Measurements from ENCODE around the gene PRPF38B.

The PRPF38B gene

DNA sequence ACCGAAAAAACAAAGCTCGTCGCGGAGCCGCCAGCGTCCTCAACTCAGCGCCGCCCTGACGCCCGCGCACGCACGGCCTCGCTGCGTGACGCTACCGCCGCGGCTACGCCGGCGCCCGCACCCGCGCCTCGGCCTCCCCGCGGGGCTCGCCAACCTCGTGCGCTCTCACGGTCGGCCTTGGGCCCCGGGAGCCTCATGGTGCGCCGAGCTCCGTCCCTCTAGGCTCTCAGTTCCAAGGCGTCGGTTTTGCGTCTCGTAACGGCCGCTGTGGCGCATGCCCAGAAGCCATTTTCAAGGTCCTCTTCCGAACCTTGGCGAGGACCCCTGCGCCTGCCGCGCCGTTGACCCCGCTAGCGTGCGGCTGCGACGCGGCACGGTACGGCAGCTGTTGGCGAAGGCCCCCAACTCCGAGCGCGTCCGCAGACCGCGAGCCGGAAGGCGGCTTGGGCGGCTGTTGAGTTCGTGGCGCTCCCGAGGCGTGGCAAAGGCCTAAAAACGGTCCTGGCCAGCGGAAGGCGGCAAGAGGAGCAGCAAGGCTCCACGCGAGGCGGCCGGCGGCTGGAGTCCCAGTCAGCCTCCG is 31.0 kb upstream of the PRPF38B start, which contains the start of gene HENMT1:
Gene HENMT1 (minus strand): TSS at position 64 of the 580 bp plus-strand sequence. CDS start 1,209 bp downstream, outside the sequence.
- TF ChIP-seq EGR1 (IDR thresholded peaks at IDR 0.05) (peak; percentile 47; the same call in 1 of the 2 replicates), RAD21 (IDR thresholded peaks at IDR 0.05; ENCODE audit: low read depth) (no peak), ZBTB7A (IDR thresholded peaks at IDR 0.05; ENCODE audit: low read depth) (no peak)
- TF ChIP-seq, protein P1, sequence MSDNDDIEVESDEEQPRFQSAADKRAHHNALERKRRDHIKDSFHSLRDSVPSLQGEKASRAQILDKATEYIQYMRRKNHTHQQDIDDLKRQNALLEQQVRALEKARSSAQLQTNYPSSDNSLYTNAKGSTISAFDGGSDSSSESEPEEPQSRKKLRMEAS (IDR thresholded peaks at IDR 0.05): peak; percentile 97
- TF ChIP-seq, protein P2, sequence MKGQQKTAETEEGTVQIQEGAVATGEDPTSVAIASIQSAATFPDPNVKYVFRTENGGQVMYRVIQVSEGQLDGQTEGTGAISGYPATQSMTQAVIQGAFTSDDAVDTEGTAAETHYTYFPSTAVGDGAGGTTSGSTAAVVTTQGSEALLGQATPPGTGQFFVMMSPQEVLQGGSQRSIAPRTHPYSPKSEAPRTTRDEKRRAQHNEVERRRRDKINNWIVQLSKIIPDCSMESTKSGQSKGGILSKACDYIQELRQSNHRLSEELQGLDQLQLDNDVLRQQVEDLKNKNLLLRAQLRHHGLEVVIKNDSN (IDR thresholded peaks at IDR 0.05): no peak

DNA sequence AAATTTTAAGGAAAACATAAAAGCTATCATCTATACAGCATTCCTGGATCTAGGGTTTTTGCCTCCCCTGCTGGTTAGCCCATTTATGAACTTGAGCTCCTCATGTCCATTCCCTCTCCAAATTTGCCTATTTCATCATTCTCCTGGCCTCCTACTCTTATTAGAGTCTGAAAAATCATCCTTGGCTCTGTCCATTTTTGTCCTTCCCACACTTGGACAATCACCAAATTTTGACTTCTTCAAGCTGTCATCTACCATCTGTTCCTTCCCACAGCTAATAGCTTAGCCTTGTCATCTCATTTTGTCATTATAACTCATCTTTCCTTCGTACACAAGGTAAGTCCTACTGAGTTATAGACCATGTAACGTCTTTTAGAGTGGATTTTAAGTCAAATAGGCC is 29.0 kb upstream of the PRPF38B start:
- no peak for TF ChIP-seq ZBTB7A (IDR thresholded peaks at IDR 0.05; ENCODE audit: low read depth)
- TF ChIP-seq RAD21 (IDR thresholded peaks at IDR 0.05; ENCODE audit: low read depth): no peak
- TF ChIP-seq, protein P3, sequence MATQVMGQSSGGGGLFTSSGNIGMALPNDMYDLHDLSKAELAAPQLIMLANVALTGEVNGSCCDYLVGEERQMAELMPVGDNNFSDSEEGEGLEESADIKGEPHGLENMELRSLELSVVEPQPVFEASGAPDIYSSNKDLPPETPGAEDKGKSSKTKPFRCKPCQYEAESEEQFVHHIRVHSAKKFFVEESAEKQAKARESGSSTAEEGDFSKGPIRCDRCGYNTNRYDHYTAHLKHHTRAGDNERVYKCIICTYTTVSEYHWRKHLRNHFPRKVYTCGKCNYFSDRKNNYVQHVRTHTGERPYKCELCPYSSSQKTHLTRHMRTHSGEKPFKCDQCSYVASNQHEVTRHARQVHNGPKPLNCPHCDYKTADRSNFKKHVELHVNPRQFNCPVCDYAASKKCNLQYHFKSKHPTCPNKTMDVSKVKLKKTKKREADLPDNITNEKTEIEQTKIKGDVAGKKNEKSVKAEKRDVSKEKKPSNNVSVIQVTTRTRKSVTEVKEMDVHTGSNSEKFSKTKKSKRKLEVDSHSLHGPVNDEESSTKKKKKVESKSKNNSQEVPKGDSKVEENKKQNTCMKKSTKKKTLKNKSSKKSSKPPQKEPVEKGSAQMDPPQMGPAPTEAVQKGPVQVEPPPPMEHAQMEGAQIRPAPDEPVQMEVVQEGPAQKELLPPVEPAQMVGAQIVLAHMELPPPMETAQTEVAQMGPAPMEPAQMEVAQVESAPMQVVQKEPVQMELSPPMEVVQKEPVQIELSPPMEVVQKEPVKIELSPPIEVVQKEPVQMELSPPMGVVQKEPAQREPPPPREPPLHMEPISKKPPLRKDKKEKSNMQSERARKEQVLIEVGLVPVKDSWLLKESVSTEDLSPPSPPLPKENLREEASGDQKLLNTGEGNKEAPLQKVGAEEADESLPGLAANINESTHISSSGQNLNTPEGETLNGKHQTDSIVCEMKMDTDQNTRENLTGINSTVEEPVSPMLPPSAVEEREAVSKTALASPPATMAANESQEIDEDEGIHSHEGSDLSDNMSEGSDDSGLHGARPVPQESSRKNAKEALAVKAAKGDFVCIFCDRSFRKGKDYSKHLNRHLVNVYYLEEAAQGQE (IDR thresholded peaks at IDR 0.05; ENCODE audit: low read depth): no peak
- no peak for TF ChIP-seq FOXM1 (IDR thresholded peaks at IDR 0.05; ENCODE audit: borderline replicate concordance, low read depth)
- TF ChIP-seq EGR1 (IDR thresholded peaks at IDR 0.05): no peak
- no peak for TF ChIP-seq TAF1 (IDR thresholded peaks at IDR 0.05; ENCODE audit: low read depth)
- TF ChIP-seq, protein P2 (IDR thresholded peaks at IDR 0.05): no peak
- TF ChIP-seq CREB1 (IDR thresholded peaks at IDR 0.05; ENCODE audit: low read depth): no peak
- TF ChIP-seq TCF12 (IDR thresholded peaks at IDR 0.05; ENCODE audit: low read depth): no peak
- no peak for TF ChIP-seq YY1 (IDR thresholded peaks at IDR 0.05; ENCODE audit: low read depth)

DNA sequence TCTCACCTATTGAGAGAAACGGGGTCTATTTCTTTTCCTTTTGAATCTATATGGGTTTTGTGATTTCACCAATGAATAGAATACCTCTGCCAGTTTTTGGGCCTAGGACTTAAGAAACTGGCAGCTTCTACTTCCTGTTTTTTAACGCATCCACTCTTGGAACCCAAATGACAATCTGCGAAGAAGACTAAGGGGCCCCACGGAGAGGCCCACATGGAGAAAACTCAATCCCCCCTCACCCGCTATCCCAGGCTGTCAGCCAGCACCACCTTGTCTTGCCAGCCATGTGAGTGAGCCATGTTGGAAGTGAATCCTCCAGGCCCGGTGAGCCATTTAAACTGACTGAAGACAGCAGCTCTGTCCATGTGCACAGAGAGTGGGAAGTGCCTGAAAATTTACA is 27.6 kb upstream of the PRPF38B start:
- TF ChIP-seq TCF12 (IDR thresholded peaks at IDR 0.05; ENCODE audit: low read depth) (no peak), YY1 (IDR thresholded peaks at IDR 0.05; ENCODE audit: low read depth) (no peak), FOXM1 (IDR thresholded peaks at IDR 0.05; ENCODE audit: borderline replicate concordance, low read depth) (no peak), NFIC (IDR thresholded peaks at IDR 0.05) (no peak), ZBTB7A (IDR thresholded peaks at IDR 0.05; ENCODE audit: low read depth) (no peak), CREB1 (IDR thresholded peaks at IDR 0.05; ENCODE audit: low read depth) (no peak), EGR1 (IDR thresholded peaks at IDR 0.05) (no peak), TAF1 (IDR thresholded peaks at IDR 0.05; ENCODE audit: low read depth) (no peak), EP300 (IDR thresholded peaks at IDR 0.05; ENCODE audit: borderline replicate concordance) (no peak), RAD21 (IDR thresholded peaks at IDR 0.05; ENCODE audit: low read depth) (no peak), TEAD4 (IDR thresholded peaks at IDR 0.05) (no peak), CEBPB (IDR thresholded peaks at IDR 0.05) (no peak)
- TF ChIP-seq, protein P1 (IDR thresholded peaks at IDR 0.05): no peak
- TF ChIP-seq, protein P2 (IDR thresholded peaks at IDR 0.05): no peak
- TF ChIP-seq, protein P3 (IDR thresholded peaks at IDR 0.05; ENCODE audit: low read depth): no peak

DNA sequence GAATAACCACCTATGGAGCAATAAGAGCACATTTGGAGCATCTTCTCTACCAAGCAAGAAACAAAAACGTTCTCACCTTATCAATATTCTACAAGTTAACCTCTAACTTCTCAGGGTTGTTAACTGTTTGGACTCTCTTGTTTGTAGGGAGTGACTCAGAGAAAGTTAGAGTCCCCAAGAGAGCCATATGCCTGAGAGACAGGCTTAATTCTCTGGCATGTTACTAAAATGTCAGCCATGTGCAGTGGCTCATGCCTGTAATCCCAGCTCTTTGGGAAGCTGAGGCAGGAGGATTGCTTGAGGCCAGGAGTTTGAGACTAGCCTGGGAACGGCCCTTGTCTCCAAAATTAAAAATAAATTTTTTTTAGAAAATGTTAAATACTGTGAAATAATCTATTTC is 27.0 kb upstream of the PRPF38B start:
- no peak for TF ChIP-seq TAF1 (IDR thresholded peaks at IDR 0.05; ENCODE audit: low read depth)
- no peak for TF ChIP-seq FOXM1 (IDR thresholded peaks at IDR 0.05; ENCODE audit: borderline replicate concordance, low read depth)
- TF ChIP-seq EP300 (IDR thresholded peaks at IDR 0.05; ENCODE audit: borderline replicate concordance): no peak
- no peak for TF ChIP-seq CREB1 (IDR thresholded peaks at IDR 0.05; ENCODE audit: low read depth)
- TF ChIP-seq CEBPB (IDR thresholded peaks at IDR 0.05): no peak
- no peak for TF ChIP-seq TEAD4 (IDR thresholded peaks at IDR 0.05)
- TF ChIP-seq, protein P3 (IDR thresholded peaks at IDR 0.05; ENCODE audit: low read depth): no peak
- TF ChIP-seq, protein P1 (IDR thresholded peaks at IDR 0.05): no peak
- no peak for TF ChIP-seq TCF12 (IDR thresholded peaks at IDR 0.05; ENCODE audit: low read depth)
- TF ChIP-seq NFIC (IDR thresholded peaks at IDR 0.05): no peak
- no peak for TF ChIP-seq EGR1 (IDR thresholded peaks at IDR 0.05)

Data from Ishikawa (cell line).